D721Med (cell line): ENCODE data around the gene TBX2.

Source experiments
- DNase-seq: peaks from one replicate; pipeline ENCODE4 v3.0.0; 2011; ENCODE audit warnings: low spot score; ENCODE audit not compliant: insufficient read length
- FAIRE-seq: peaks from 2 replicates; lab custom pipeline; 2011; peaks lifted over from hg19 to GRCh38; lab: Jason Lieb, UNC
- CTCF ChIP-seq: IDR thresholded peaks from 2 replicates; pipeline ENCODE4 v1.5.1; 2012; ENCODE audit warnings: mild to moderate bottlenecking, control low read depth; ENCODE audit not compliant: insufficient read depth; ENCODE audit errors: missing control alignments

Gene TBX2

GRCh38 chr17:61380836-61381525, 18.7 kb upstream of the TBX2 start:
- no peak for DNase-seq
- TF ChIP-seq CTCF: no peak
- FAIRE-seq: no peak

DNA sequence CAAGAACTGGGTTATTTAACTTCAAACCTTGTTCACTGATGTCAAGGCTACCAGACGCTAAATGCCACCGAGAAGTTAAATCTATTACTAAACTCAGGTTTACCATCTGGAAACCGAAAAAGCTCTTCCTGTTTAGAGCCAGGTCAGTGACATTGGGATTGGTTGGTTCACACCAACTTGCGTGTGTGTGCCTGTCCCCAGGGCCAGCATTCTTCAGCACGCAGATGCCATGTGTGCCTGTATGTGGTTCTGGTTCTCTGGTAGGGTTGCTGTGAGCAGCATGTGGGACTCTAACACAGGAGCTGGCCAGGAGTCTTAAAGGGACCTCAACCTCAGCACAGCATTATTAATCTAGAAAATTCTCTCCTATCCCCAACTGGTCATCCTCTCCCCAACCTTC, 18.1 kb upstream of the TBX2 start:
- DNase-seq: no peak
- no peak for TF ChIP-seq CTCF
- FAIRE-seq: no peak

DNA sequence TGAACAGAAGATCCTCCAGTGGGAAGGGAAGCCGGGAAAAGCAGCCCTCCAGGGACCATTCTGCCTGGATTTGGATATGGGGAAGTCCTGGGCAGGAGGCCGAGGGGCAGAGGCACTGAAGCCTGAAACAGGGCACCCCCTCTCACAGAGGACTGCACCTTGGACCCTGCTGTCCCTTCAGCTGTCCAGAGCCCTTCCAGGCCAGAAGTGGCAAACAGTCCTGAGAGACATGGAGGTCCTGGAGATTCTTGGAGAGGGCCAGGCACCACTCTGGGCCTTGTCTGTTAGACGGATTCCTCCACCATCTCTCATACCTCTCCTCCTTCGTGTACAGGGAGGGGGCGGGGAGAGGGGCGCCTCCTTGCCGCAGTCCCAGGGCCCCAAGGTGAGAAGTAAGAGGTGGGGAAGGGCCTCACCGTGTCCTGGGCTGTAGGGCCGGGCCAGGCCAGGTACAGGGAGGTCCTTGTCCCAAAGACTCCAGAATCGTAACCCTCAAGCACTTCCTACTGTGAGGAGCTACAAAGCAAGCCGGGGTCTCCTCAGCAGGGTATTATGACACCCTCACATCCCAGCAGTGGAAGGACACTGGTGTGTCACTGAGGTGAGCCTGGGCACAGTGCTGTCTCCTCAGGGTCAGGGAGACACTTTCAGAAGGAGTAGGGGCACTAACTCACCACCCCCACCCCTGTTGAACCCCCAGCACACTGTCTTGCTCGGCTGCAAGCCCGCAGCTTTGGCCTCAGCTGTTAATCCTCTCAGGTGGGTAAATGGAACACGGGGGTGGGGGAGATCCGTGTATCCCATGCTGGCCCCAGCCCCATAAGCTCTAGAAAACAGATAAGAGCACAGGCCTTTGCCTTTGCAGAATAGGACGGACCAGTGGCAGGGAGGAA, 16.6 kb upstream of the TBX2 start:
- no peak for TF ChIP-seq CTCF
- DNase-seq (no peak), FAIRE-seq (no peak)

GRCh38 chr17:61383689-61384201, 15.9 kb upstream of the TBX2 start:
- FAIRE-seq (no peak), DNase-seq (no peak)
- TF ChIP-seq CTCF: no peak

- FAIRE-seq (no peak), DNase-seq (no peak)
- TF ChIP-seq CTCF: no peak
These were observed 15.3 kb upstream of the TBX2 start for GRCh38 chr17:61384354-61384691.

GRCh38 chr17:61384692-61385576, 14.7 kb upstream of the TBX2 start:
- TF ChIP-seq CTCF: no peak
- DNase-seq: no peak
- FAIRE-seq: no peak
